MM.1S (cell line): Measurements from ENCODE around the gene MEAK7.

Experiments used
- CTCF ChIP-seq: fragments of 300-600 bp; sonication (generic); IDR thresholded peaks from 2 replicates; pipeline ENCODE4 v1.5.1; 2016; ENCODE audit warnings: antibody characterized with exemption, low read length, mixed read lengths
- EZH2 ChIP-seq: fragments of 300-600 bp; sonication (generic); optimal IDR thresholded peaks from 2 replicates; pipeline ENCODE3; 2017; ENCODE audit warnings: low read depth, mild to moderate bottlenecking, antibody characterized with exemption, low read length, mixed read lengths

GRCh38 chr16:84471316-84471715 lies 33.1 kb downstream of the MEAK7 start:
- TF ChIP-seq CTCF (no peak), EZH2 (no peak)
